IMR-90 (cell line): ENCODE results near the gene TAL1. TPM values are rescaled to one million over a fixed set of nuclear protein-coding genes. Genes with fewer than 3 reads are reported as not detected.

ENCODE experiments used
- ATAC-seq: fragments of 200-7000 bp; cut with Tn5 transposase; 2 replicates; pipeline ENCODE4 v1.9.1; 2020; ENCODE audit warnings: low read depth, mild to moderate bottlenecking, moderate library complexity
- BruUV-seq: library from RNA; stranded (reverse); fragments of 400-500 nt; replicated peaks from 2 replicates; lab custom pipeline; 2021; lab: Mats Ljungman, UMichigan
- CTCF ChIA-PET: fragments of 300-600 bp; formaldehyde crosslinking; extraction: SDS; loops from one replicate; lab custom pipeline; 2021; ENCODE audit warnings: antibody characterized with exemption; lab: Yijun Ruan, JAX
- POLR2A ChIA-PET: fragments of 300-600 bp; sonication (Branson Sonifier 250); formaldehyde crosslinking; loops from one replicate; lab custom pipeline; 2022; ENCODE audit warnings: antibody characterized with exemption; ENCODE audit not compliant: unreplicated experiment; lab: Charles Lee
- DNase-seq: peaks from one replicate; pipeline ENCODE4 v3.0.0; 2013
- H2AFZ ChIP-seq: replicated peaks from 2 replicates; pipeline ENCODE3; 2013; ENCODE audit warnings: low read length, mild to moderate bottlenecking; ENCODE audit not compliant: poor library complexity
- H2AK5ac ChIP-seq: 2 replicates; pipeline ENCODE4 v1.6.1; 2013; ENCODE audit warnings: low read depth, low read length, inconsistent platforms
- H2AK9ac ChIP-seq: replicated peaks from 2 replicates; pipeline ENCODE3; 2013; ENCODE audit warnings: mild to moderate bottlenecking, low read depth, low read length, moderate library complexity; ENCODE audit not compliant: poor library complexity
- H2BK120ac ChIP-seq: 2 replicates; pipeline ENCODE4 v1.6.1; 2013; ENCODE audit warnings: low read depth, low read length, inconsistent platforms
- H2BK15ac ChIP-seq: 3 replicates; pipeline ENCODE4 v1.6.1; 2013; ENCODE audit warnings: low read depth, low read length, inconsistent platforms
- H2BK20ac ChIP-seq: 2 replicates; pipeline ENCODE4 v1.6.1; 2013; ENCODE audit warnings: low read depth, mild to moderate bottlenecking, inconsistent platforms, low read length, moderate library complexity
- H2BK5ac ChIP-seq: 2 replicates; pipeline ENCODE4 v1.6.1; 2013; ENCODE audit warnings: mild to moderate bottlenecking, low read depth, low read length, inconsistent platforms; ENCODE audit not compliant: poor library complexity, severe bottlenecking
- H3K14ac ChIP-seq: replicated peaks from 2 replicates; pipeline ENCODE4 v1.6.1; 2013; ENCODE audit warnings: low read depth, low read length, inconsistent platforms
- H3K18ac ChIP-seq: 2 replicates; pipeline ENCODE4 v1.6.1; 2013; ENCODE audit warnings: low read depth, low read length, control low read depth
- H3K23ac ChIP-seq: 2 replicates; pipeline ENCODE4 v1.6.1; 2013; ENCODE audit warnings: low read depth, low read length, inconsistent platforms
- H3K27ac ChIP-seq: 2 replicates; pipeline ENCODE4 v1.5.1; 2013; ENCODE audit warnings: mild to moderate bottlenecking, control low read depth, low read length; ENCODE audit not compliant: insufficient read depth
- H3K27me3 ChIP-seq: 2 replicates; pipeline ENCODE4 v1.6.1; 2013; ENCODE audit warnings: low read length; ENCODE audit not compliant: control insufficient read depth, insufficient read depth
- H3K36me3 ChIP-seq: 2 replicates; pipeline ENCODE4 v1.6.1; 2013; ENCODE audit warnings: low read length, mixed read lengths; ENCODE audit not compliant: control insufficient read depth, insufficient read depth
- H3K4ac ChIP-seq: 2 replicates; pipeline ENCODE4 v1.6.1; 2013; ENCODE audit warnings: low read depth, low read length, inconsistent platforms
- H3K4me1 ChIP-seq: 2 replicates; pipeline ENCODE4 v1.6.1; 2013; ENCODE audit warnings: low read length, mixed read lengths; ENCODE audit not compliant: control insufficient read depth, insufficient read depth
- H3K4me2 ChIP-seq: 2 replicates; pipeline ENCODE4 v1.6.1; 2013; ENCODE audit warnings: low read depth, mild to moderate bottlenecking, control low read depth, low read length, moderate library complexity
- H3K4me3 ChIP-seq: 2 replicates; pipeline ENCODE4 v1.5.1; 2013; ENCODE audit warnings: low read depth, mild to moderate bottlenecking, control low read depth, low read length, moderate library complexity; ENCODE audit not compliant: insufficient read depth
- H3K56ac ChIP-seq: 2 replicates; pipeline ENCODE4 v1.6.1; 2013; ENCODE audit warnings: low read length, inconsistent platforms; ENCODE audit not compliant: insufficient read depth; ENCODE audit errors: extremely low read depth
- H3K79me1 ChIP-seq, 2 experiments: 2 replicates each; pipeline ENCODE4 v1.6.1; 2013; ENCODE audit warnings: low read length in 2 of 2, inconsistent platforms in 1 of 2, low read depth in 1 of 2
- H3K9ac ChIP-seq: 2 replicates; pipeline ENCODE4 v1.6.1; 2013; ENCODE audit warnings: low read depth, low read length, control low read depth
- H3K9me1 ChIP-seq: 2 replicates; pipeline ENCODE4 v1.6.1; 2013; ENCODE audit warnings: low read length, inconsistent platforms; ENCODE audit not compliant: insufficient read depth
- H3K9me3 ChIP-seq: 2 replicates; pipeline ENCODE4 v1.6.1; 2013; ENCODE audit warnings: low read length; ENCODE audit not compliant: control insufficient read depth, insufficient read depth
- H4K20me1 ChIP-seq: 2 replicates; pipeline ENCODE4 v1.6.1; 2013; ENCODE audit warnings: low read length, inconsistent platforms; ENCODE audit not compliant: insufficient read depth
- H4K5ac ChIP-seq: 2 replicates; pipeline ENCODE4 v1.6.1; 2013; ENCODE audit warnings: mild to moderate bottlenecking, low read depth, low read length, control low read depth
- H4K8ac ChIP-seq, 2 experiments: 2 replicates each; pipeline ENCODE4 v1.6.1; 2013; ENCODE audit warnings: low read depth in 2 of 2, low read length in 2 of 2, control low read depth in 1 of 2, inconsistent platforms in 1 of 2
- H4K91ac ChIP-seq: 2 replicates; pipeline ENCODE4 v1.6.1; 2013; ENCODE audit warnings: low read depth, low read length, inconsistent platforms; ENCODE audit not compliant: insufficient read depth
- MAFK ChIP-seq: IDR thresholded peaks from 2 replicates; pipeline ENCODE4 v1.6.1; 2012; ENCODE audit warnings: low read depth, low read length, improper control_type of control experiment
- MAZ ChIP-seq: IDR thresholded peaks from 2 replicates; pipeline ENCODE4 v1.6.1; 2012; ENCODE audit warnings: low read depth, mild to moderate bottlenecking, low read length, improper control_type of control experiment, moderate library complexity, borderline replicate concordance
- POLR2A ChIP-seq: IDR thresholded peaks from 2 replicates; pipeline ENCODE4 v1.6.1; 2012; ENCODE audit warnings: mild to moderate bottlenecking, low read depth, low read length
- RAD21 ChIP-seq: IDR thresholded peaks from 2 replicates; pipeline ENCODE4 v1.6.1; 2012; ENCODE audit warnings: low read length, improper control_type of control experiment
- SMC3 ChIP-seq: fragments of 150-350 bp; IDR thresholded peaks from 2 replicates; pipeline ENCODE4 v1.6.1; 2016; ENCODE audit warnings: low read depth, mild to moderate bottlenecking, antibody characterized with exemption, low read length, moderate library complexity
- WGBS, 2 experiments: methylation state at CpG; one replicate each; pipeline versions ENCODE4 v1.1.5 to v1.1.7; 2013; ENCODE audit warnings: missing lambda C conversion rate in 2 of 2; ENCODE audit not compliant: insufficient read length in 1 of 2; ENCODE audit errors: extremely low coverage in 2 of 2; 5-methylcytosine and 5-hydroxymethylcytosine counted together
- dilution Hi-C: fragments of 300-500 bp; cut with HindIII; formaldehyde crosslinking; loops from one replicate; pipeline ENCODE4 v1.14.3; 2018; ENCODE audit warnings: low sequenced_read_pairs; ENCODE audit not compliant: unreplicated experiment
- in situ Hi-C: fragments of 300-500 bp; cut with MboI; formaldehyde crosslinking; loops from 3 replicates; pipeline ENCODE4 v1.14.3; 2019; ENCODE audit warnings: low sequenced_read_pairs, inconsistent platforms, mixed read lengths
- intact Hi-C: fragments of 100-400 bp; cut with micrococcal nuclease; formaldehyde crosslinking; loops from 2 replicates; pipeline ENCODE4 v1.10.0; 2022
- polyA plus RNA-seq, 3 experiments: library from polyadenylated mRNA; depleted of rRNA; stranded (reverse); fragments of >200 nt; gene quantifications; 2 replicates each; pipeline ENCODE4 v1.2.3, GENCODE V29; 2012; ENCODE audit warnings: low replicate concordance in 1 of 3
- total RNA-seq: library from RNA; depleted of rRNA; stranded (reverse); fragments of >200 nt; gene quantifications from 2 replicates; pipeline ENCODE4 v1.2.3, GENCODE V29; 2012
- TF ChIP-seq, protein P1 (sequence below): conservative IDR thresholded peaks from 2 replicates; pipeline ENCODE4 v1.5.1; 2012; ENCODE audit warnings: mild to moderate bottlenecking, low read depth, low read length, improper control_type of control experiment
- TF ChIP-seq, protein P2 (sequence below): fragments of 150-350 bp; IDR thresholded peaks from 2 replicates; pipeline ENCODE4 v1.6.1; 2017; ENCODE audit warnings: mild to moderate bottlenecking, antibody characterized with exemption, low read length, low read depth

TAL1 gene
- total and polyA plus RNA-seq, 2 of the 4 experiments (the other 2 are of a cell fraction): not detected

GRCh38 chr1:47175227-47175934 lies 56.6 kb downstream of the TAL1 start:
- peak; percentile 73 for ATAC-seq
- dilution Hi-C loops: no loop called here

More at GRCh38 chr1:47175227-47175934, 56.6 kb downstream of the TAL1 start:
- H2BK5ac ChIP-seq: no peak overlapping the region
- no peaks in the 10 kb centered on the region for H3K4me1 ChIP-seq
- intact Hi-C loops (loop anchor here (1.0 to 10.0 kb wide), 6 partner anchors 157 to 1319 kb away; partner anchors contain the start of gene CMPK1), in situ Hi-C loops (no loop called here)
- no peak overlapping the region for H3K18ac ChIP-seq
- H3K27me3 ChIP-seq: no peaks in the 10 kb centered on the region; the same call in 1 of the 2 replicates
- no peaks in the 10 kb centered on the region for H3K9me3 ChIP-seq
- H4K8ac ChIP-seq: no peak overlapping the region
- peak; percentile 54 for DNase-seq
- H2AFZ ChIP-seq: peak overlapping the region; percentile 28
- H3K14ac ChIP-seq: no peak overlapping the region
- H2AK9ac ChIP-seq: no peak overlapping the region
- no peak overlapping the region for H3K9ac ChIP-seq
- no peak for TF ChIP-seq POLR2A
- TF ChIP-seq RAD21: peak; percentile 68
- 0 out of 2 replicates have a peak, but pooled peaks have one; percentile 21 for TF ChIP-seq MAZ
- no peak for TF ChIP-seq MAFK
- TF ChIP-seq, protein P1, sequence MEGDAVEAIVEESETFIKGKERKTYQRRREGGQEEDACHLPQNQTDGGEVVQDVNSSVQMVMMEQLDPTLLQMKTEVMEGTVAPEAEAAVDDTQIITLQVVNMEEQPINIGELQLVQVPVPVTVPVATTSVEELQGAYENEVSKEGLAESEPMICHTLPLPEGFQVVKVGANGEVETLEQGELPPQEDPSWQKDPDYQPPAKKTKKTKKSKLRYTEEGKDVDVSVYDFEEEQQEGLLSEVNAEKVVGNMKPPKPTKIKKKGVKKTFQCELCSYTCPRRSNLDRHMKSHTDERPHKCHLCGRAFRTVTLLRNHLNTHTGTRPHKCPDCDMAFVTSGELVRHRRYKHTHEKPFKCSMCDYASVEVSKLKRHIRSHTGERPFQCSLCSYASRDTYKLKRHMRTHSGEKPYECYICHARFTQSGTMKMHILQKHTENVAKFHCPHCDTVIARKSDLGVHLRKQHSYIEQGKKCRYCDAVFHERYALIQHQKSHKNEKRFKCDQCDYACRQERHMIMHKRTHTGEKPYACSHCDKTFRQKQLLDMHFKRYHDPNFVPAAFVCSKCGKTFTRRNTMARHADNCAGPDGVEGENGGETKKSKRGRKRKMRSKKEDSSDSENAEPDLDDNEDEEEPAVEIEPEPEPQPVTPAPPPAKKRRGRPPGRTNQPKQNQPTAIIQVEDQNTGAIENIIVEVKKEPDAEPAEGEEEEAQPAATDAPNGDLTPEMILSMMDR: peak; percentile 90
- TF ChIP-seq, protein P2, sequence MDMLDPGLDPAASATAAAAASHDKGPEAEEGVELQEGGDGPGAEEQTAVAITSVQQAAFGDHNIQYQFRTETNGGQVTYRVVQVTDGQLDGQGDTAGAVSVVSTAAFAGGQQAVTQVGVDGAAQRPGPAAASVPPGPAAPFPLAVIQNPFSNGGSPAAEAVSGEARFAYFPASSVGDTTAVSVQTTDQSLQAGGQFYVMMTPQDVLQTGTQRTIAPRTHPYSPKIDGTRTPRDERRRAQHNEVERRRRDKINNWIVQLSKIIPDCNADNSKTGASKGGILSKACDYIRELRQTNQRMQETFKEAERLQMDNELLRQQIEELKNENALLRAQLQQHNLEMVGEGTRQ: no peak
- peak; percentile 49 for TF ChIP-seq SMC3
- no TSS peak for BruUV-seq
- H3K27ac ChIP-seq: no peak overlapping the region
- ChIA-PET CTCF (no interaction called here), POLR2A (no interaction called here)
- H2BK15ac ChIP-seq: no peak overlapping the region
- no peak overlapping the region for H4K91ac ChIP-seq
- WGBS, 2 experiments: 12% methylated on average over 6 of the region's 11 CpGs; no CpG with 5 or more reads in 1 of the 2 experiments
- no peak overlapping the region for H2BK120ac ChIP-seq
- no peak overlapping the region for H3K56ac ChIP-seq
- H3K79me1 ChIP-seq: no peaks in the 10 kb centered on the region
- no peak overlapping the region for H3K4me3 ChIP-seq
- no peaks in the 10 kb centered on the region for H3K9me1 ChIP-seq
- peak overlapping the region; percentile 38; the same call in 1 of the 2 replicates for H3K4me2 ChIP-seq
- H3K23ac ChIP-seq: no peak overlapping the region
- H2AK5ac ChIP-seq: no peak overlapping the region
- no peak overlapping the region for H2BK20ac ChIP-seq
- H3K36me3 ChIP-seq: no peaks in the 10 kb centered on the region
- no peak overlapping the region for H3K4ac ChIP-seq
- no peaks in the 10 kb centered on the region for H4K20me1 ChIP-seq
- H4K5ac ChIP-seq: no peak overlapping the region
